CD4-positive, alpha-beta memory T cell (primary cell): ENCODE data around the gene MRPL37. TPM values are rescaled to one million over a fixed set of nuclear protein-coding genes. Genes with fewer than 3 reads are reported as not detected.

Experiments
- CTCF ChIA-PET: fragments of 350-600 bp; sonication (Branson Sonifier 250); formaldehyde crosslinking; loops from one replicate; lab custom pipeline; 2021; ENCODE audit warnings: inconsistent platforms; ENCODE audit not compliant: partially characterized antibody; lab: Charles Lee
- POLR2A ChIA-PET: fragments of 350-600 bp; sonication (Branson Sonifier 250); formaldehyde crosslinking; loops from one replicate; lab custom pipeline; 2021; ENCODE audit not compliant: partially characterized antibody; lab: Charles Lee
- DNase-seq, 5 donors: peaks; one replicate each; pipeline versions ENCODE4 v3.0.0 to v3.0.0-alpha.2; 2020 to 2022; ENCODE audit warnings: mixed read lengths in 1 of 5
- H3K27ac ChIP-seq: one replicate; pipeline ENCODE4 v1.7.0; 2013; ENCODE audit warnings: low read depth, low read length
- H3K27me3 ChIP-seq: 2 replicates; pipeline ENCODE4 v1.7.0; 2013; ENCODE audit warnings: mild to moderate bottlenecking, low read length, moderate library complexity; ENCODE audit not compliant: insufficient read depth
- H3K36me3 ChIP-seq: 2 replicates; pipeline ENCODE4 v1.7.0; 2013; ENCODE audit warnings: mild to moderate bottlenecking, low read length, moderate library complexity; ENCODE audit not compliant: insufficient read depth
- H3K4me1 ChIP-seq: 2 replicates; pipeline ENCODE4 v1.7.0; 2013; ENCODE audit warnings: mild to moderate bottlenecking, low read length, moderate library complexity; ENCODE audit not compliant: insufficient read depth
- H3K4me3 ChIP-seq, 2 donors: one replicate each; pipeline ENCODE4 v1.7.0; 2013; ENCODE audit warnings: low read length in 2 of 2, mild to moderate bottlenecking in 1 of 2
- H3K9me3 ChIP-seq, 2 donors: one replicate each; pipeline ENCODE4 v1.7.0; 2013; ENCODE audit warnings: low read length in 2 of 2, control low read depth in 1 of 2; ENCODE audit not compliant: control insufficient read depth in 1 of 2
- H3K27ac Mint-ChIP-seq, 7 donors: one replicate each; pipeline ENCODE4 v1.8.0; 2020 to 2021; ENCODE audit warnings: mixed read lengths in 7 of 7, mild to moderate bottlenecking in 6 of 7, inconsistent platforms in 3 of 7, moderate library complexity in 3 of 7
- H3K27me3 Mint-ChIP-seq, 2 donors: one replicate each; pipeline ENCODE4 v1.8.0; 2020 to 2021; ENCODE audit warnings: mixed read lengths in 2 of 2
- H3K36me3 Mint-ChIP-seq, 2 donors: one replicate each; pipeline ENCODE4 v1.8.0; 2020 to 2021; ENCODE audit warnings: mixed read lengths in 2 of 2, inconsistent platforms in 1 of 2, mild to moderate bottlenecking in 1 of 2
- H3K4me1 Mint-ChIP-seq, 4 donors: one replicate each; pipeline ENCODE4 v1.8.0; 2020 to 2021; ENCODE audit warnings: mixed read lengths in 4 of 4, mild to moderate bottlenecking in 1 of 4
- H3K4me3 Mint-ChIP-seq, 8 donors: one replicate each; pipeline ENCODE4 v1.8.0; 2020 to 2021; ENCODE audit warnings: mixed read lengths in 8 of 8, mild to moderate bottlenecking in 7 of 8, moderate library complexity in 6 of 8, inconsistent platforms in 3 of 8
- H3K9me3 Mint-ChIP-seq, 8 donors: one replicate each; pipeline ENCODE4 v1.8.0; 2020 to 2021; ENCODE audit warnings: mixed read lengths in 8 of 8, mild to moderate bottlenecking in 5 of 8, inconsistent platforms in 3 of 8, moderate library complexity in 1 of 8
- intact Hi-C: fragments of 100-400 bp; cut with micrococcal nuclease; formaldehyde crosslinking; loops from one replicate; pipeline ENCODE4 v1.15.1; 2023
- polyA plus RNA-seq, 2 donors: library from polyadenylated mRNA; unstranded; fragments of 300-500 nt; fragmentation: Illumina TruSeq; gene quantifications; one replicate each; pipeline ENCODE4 v1.2.3, GENCODE V29; 2021
- total RNA-seq, 2 experiments: library from RNA; stranded (reverse); gene quantifications; one replicate each; pipeline ENCODE4 v1.2.3, GENCODE V29; 2021

Gene MRPL37
- total RNA-seq (10 to 100 TPM; 33.4 to 39.0 TPM), polyA plus RNA-seq (10 to 100 TPM; 53.2 to 89.1 TPM)

- H3K4me1 Mint-ChIP-seq = peaks cover 17 to 40% (median 30%) of the 10 kb centered on the region in 4 donors
- H3K36me3 Mint-ChIP-seq = peaks cover 2 to 20% of the 10 kb centered on the region in 2 donors
- peak within 1 kb of the TSS; percentile 89 to 95 (median 92) for H3K4me3 Mint-ChIP-seq
- intact Hi-C loops = loop anchor here (1.0 to 5.0 kb wide), 2 partner anchors 207 to 287 kb away; no protein-coding TSS in a partner anchor
- H3K27me3 Mint-ChIP-seq = no peaks in the 10 kb centered on the region
- H3K36me3 ChIP-seq = peaks cover 7% of the 10 kb centered on the region
- ChIA-PET CTCF (interaction anchor here (0.9 to 2.6 kb wide), 3 partner anchors 18 to 602 kb away, joined by 3 to 8 read pairs (median 4); no protein-coding TSS in a partner anchor), POLR2A (interaction anchor here (0.6 to 2.6 kb wide), 16 partner anchors 10 to 289 kb away, joined by 3 to 20 read pairs (median 4); partner anchors contain the start of genes IFT25, LRRC42 and SSBP3)
- H3K9me3 ChIP-seq = no peaks in the 10 kb centered on the region
- peak within 1 kb of the TSS; percentile 72 for H3K27ac ChIP-seq
- H3K9me3 Mint-ChIP-seq = no peaks in the 10 kb centered on the region
- H3K4me3 ChIP-seq = peak within 1 kb of the TSS; percentile 76 to 83
- peak within 1 kb of the TSS; percentile 83 to 95 (median 93) for H3K27ac Mint-ChIP-seq
- H3K4me1 ChIP-seq = peaks cover 29% of the 10 kb centered on the region
- DNase-seq = peak; percentile 90 to 95 (median 92)
- H3K27me3 ChIP-seq = no peaks in the 10 kb centered on the region
Observed at GRCh38 chr1:54199765-54200518, at the start of gene MRPL37, which contains the start of gene CYB5RL. TSS of gene MRPL37 (plus strand) at chr1:54200167. CDS start at chr1:54200244, 77 bp downstream. TSS of gene CYB5RL (minus strand) at chr1:54200030. CDS start at chr1:54195616, 4,414 bp downstream.

- Mint-ChIP-seq H3K27me3 (no peaks in the 10 kb centered on the region), H3K9me3 (no peaks in the 10 kb centered on the region), H3K4me3 (no peak overlapping the region), H3K27ac (no peak overlapping the region), H3K36me3 (no peaks in the 10 kb centered on the region), H3K4me1 (peaks cover 0 to 2% (median 0%) of the 10 kb centered on the region in 4 donors)
- H3K36me3 ChIP-seq = no peaks in the 10 kb centered on the region
- H3K27me3 ChIP-seq = no peaks in the 10 kb centered on the region
- H3K9me3 ChIP-seq = no peaks in the 10 kb centered on the region
- no peak overlapping the region for H3K4me3 ChIP-seq
- H3K27ac ChIP-seq = no peak overlapping the region
- ChIA-PET CTCF (no interaction called here), POLR2A (no interaction called here)
- intact Hi-C loops = no loop called here
- DNase-seq = no peak
- H3K4me1 ChIP-seq = no peaks in the 10 kb centered on the region
Observed at GRCh38 chr1:54151013-54151412, 49.0 kb upstream of the MRPL37 start.

DNA sequence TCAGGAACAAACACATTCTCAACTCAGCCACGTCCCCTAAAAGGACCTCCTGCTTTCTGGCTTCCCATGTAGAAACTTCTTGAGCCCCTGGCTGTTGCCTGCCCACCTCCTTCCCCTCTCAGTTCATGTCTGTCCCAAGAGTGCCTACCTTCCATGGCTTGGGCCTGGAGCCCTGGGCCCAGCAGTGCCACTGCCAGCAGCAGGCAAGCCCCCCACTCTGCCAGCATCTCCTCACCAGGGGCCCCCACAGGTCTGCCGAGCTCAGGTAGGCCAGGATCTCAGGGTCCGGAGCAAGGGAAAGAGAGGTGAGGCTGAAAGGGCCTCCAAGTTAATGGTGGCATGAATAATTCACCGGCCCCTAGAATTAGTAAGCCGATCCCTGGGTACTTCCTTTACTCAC, 47.3 kb upstream of the MRPL37 start, which contains the start of gene CDCP2:
Gene CDCP2, minus strand, starts transcription at position 305 of the 400 bp plus-strand sequence. Its CDS starts 78 bp downstream, at position 227.
- DNase-seq = no peak
- ChIA-PET POLR2A (no interaction called here), CTCF (no interaction called here)
- Histone ChIP-seq H3K27me3 (no peaks in the 10 kb centered on the region), H3K4me1 (no peaks in the 10 kb centered on the region), H3K27ac (no peak within 1 kb of the TSS), H3K4me3 (no peak within 1 kb of the TSS), H3K9me3 (no peaks in the 10 kb centered on the region), H3K36me3 (no peaks in the 10 kb centered on the region)
- no peaks in the 10 kb centered on the region for H3K9me3 Mint-ChIP-seq
- H3K36me3 Mint-ChIP-seq = no peaks in the 10 kb centered on the region
- intact Hi-C loops = no loop called here
- no peak within 1 kb of the TSS for H3K27ac Mint-ChIP-seq
- H3K27me3 Mint-ChIP-seq = no peaks in the 10 kb centered on the region
- peaks cover 0 to 2% (median 0%) of the 10 kb centered on the region in 4 donors for H3K4me1 Mint-ChIP-seq
- no peak within 1 kb of the TSS for H3K4me3 Mint-ChIP-seq

GRCh38 chr1:54153535-54154439, 46.2 kb upstream of the MRPL37 start:
- H3K9me3 ChIP-seq = no peaks in the 10 kb centered on the region
- Mint-ChIP-seq H3K27ac (no peak overlapping the region), H3K4me3 (no peak overlapping the region), H3K4me1 (peaks cover 0 to 2% (median 0%) of the 10 kb centered on the region in 4 donors), H3K36me3 (no peaks in the 10 kb centered on the region), H3K9me3 (no peaks in the 10 kb centered on the region), H3K27me3 (no peaks in the 10 kb centered on the region)
- no peak overlapping the region for H3K27ac ChIP-seq
- intact Hi-C loops = no loop called here
- H3K27me3 ChIP-seq = no peaks in the 10 kb centered on the region
- H3K36me3 ChIP-seq = no peaks in the 10 kb centered on the region
- H3K4me1 ChIP-seq = no peaks in the 10 kb centered on the region
- CTCF ChIA-PET = interaction anchor here (0.8 kb wide), 1 partner anchor 73 kb away, joined by 3 read pairs; no protein-coding TSS in a partner anchor
- POLR2A ChIA-PET = no interaction called here
- H3K4me3 ChIP-seq = no peak overlapping the region
- no peak for DNase-seq

DNA sequence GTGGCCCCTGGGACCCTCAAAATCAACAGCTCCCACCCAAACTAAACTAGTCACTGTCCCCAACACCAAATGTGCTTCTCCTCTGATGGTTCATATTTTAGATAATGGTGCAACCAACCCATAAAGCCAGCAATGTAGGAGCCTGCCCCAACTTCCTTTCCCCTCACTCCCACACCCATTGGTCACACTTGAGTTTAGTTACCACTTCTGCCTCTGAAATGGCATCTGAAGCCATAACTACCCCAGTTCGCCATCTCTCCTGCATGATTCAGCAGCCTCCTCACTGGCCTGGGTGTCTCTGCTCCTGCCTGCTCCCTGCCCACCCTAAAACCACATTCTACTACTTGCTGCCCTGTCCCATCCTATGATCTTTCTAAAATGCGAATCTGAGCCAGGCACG, 43.8 kb upstream of the MRPL37 start:
- Histone ChIP-seq H3K27me3 (no peaks in the 10 kb centered on the region), H3K36me3 (no peaks in the 10 kb centered on the region), H3K9me3 (no peaks in the 10 kb centered on the region), H3K4me1 (no peaks in the 10 kb centered on the region), H3K27ac (no peak overlapping the region), H3K4me3 (no peak overlapping the region)
- ChIA-PET CTCF (no interaction called here), POLR2A (no interaction called here)
- Mint-ChIP-seq H3K27me3 (no peaks in the 10 kb centered on the region), H3K4me1 (no peaks in the 10 kb centered on the region), H3K4me3 (no peak overlapping the region), H3K9me3 (no peaks in the 10 kb centered on the region), H3K27ac (no peak overlapping the region), H3K36me3 (no peaks in the 10 kb centered on the region)
- intact Hi-C loops = no loop called here
- no peak for DNase-seq

DNA sequence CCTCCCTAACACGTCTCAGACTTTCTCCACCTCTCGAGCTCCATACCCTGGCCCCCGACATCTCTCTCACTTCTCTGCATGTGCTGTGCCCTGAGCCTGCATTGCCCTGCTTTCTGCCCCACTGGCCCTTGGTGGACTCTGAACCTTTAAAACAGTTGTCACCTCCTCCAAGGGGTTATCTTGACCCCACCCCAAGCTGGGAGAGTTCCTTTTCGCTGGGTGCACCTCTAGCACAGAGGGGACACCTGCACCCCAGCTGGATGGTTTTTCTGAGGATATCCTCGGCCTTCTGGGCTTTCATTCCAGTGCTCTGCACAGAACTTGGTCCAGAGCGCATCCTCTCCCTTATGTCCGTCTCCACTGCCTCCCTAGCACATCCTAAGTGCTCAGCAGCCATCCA, 43.0 kb upstream of the MRPL37 start:
- Mint-ChIP-seq H3K4me1 (no peaks in the 10 kb centered on the region), H3K27me3 (no peaks in the 10 kb centered on the region), H3K9me3 (no peaks in the 10 kb centered on the region), H3K27ac (no peak overlapping the region), H3K4me3 (no peak overlapping the region), H3K36me3 (no peaks in the 10 kb centered on the region)
- H3K27ac ChIP-seq = no peak overlapping the region
- intact Hi-C loops = no loop called here
- H3K4me3 ChIP-seq = no peak overlapping the region
- H3K9me3 ChIP-seq = no peaks in the 10 kb centered on the region
- CTCF ChIA-PET = no interaction called here
- no peaks in the 10 kb centered on the region for H3K4me1 ChIP-seq
- H3K27me3 ChIP-seq = no peaks in the 10 kb centered on the region
- H3K36me3 ChIP-seq = no peaks in the 10 kb centered on the region
- no peak for DNase-seq
- POLR2A ChIA-PET = no interaction called here

DNA sequence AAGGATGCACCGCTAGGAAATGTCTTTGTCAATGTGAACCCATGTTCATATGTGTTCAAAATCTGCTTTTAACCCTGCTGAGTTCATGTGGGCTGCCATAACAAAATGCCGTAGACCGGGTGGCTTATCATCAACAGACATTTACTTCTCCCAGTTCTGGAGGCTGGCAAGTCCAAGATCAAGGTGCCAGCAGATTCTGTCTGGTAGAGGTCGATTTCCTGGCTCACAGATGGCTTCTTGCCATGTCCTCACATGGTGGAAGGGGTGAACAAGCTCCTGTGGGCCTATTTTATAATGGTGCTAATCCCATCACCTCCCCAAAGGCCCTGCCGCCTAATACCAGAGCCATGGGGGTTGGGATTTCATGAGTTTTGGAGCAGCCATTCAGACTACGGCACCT, 42.6 kb upstream of the MRPL37 start:
- H3K4me1 ChIP-seq = no peaks in the 10 kb centered on the region
- POLR2A ChIA-PET = no interaction called here
- no peaks in the 10 kb centered on the region for H3K9me3 ChIP-seq
- Mint-ChIP-seq H3K36me3 (no peaks in the 10 kb centered on the region), H3K9me3 (no peaks in the 10 kb centered on the region), H3K4me1 (no peaks in the 10 kb centered on the region), H3K27me3 (no peaks in the 10 kb centered on the region), H3K27ac (no peak overlapping the region), H3K4me3 (no peak overlapping the region)
- no peak overlapping the region for H3K27ac ChIP-seq
- no peaks in the 10 kb centered on the region for H3K27me3 ChIP-seq
- CTCF ChIA-PET = no interaction called here
- intact Hi-C loops = no loop called here
- no peak overlapping the region for H3K4me3 ChIP-seq
- no peak for DNase-seq
- no peaks in the 10 kb centered on the region for H3K36me3 ChIP-seq
